Measurements from ENCODE around the gene TRIM38. TPM values are rescaled to one million over a fixed set of nuclear protein-coding genes. Genes with fewer than 3 reads are reported as not detected.

Gene TRIM38
- total RNA-seq, 2 experiments from 2014 or later = 17.0 to 17.5 TPM

GRCh38 chr6:25921525-25922203 lies 40.9 kb upstream of the TRIM38 start:
- no peak overlapping the region for H3K4me3 ChIP-seq (ENCODE audit: low read length)
- ChIA-PET POLR2A (no interaction called here), CTCF (interaction anchor here (1.0 kb wide), 1 partner anchor 22 kb away, joined by 3 read pairs; no protein-coding TSS in a partner anchor)
- no peak overlapping the region for H3K27ac ChIP-seq (ENCODE audit: low read depth in 1 of 2, low read length in 2 of 2)
- DNase-seq = no peak
- Mint-ChIP-seq H3K4me1 (ENCODE audit: low read depth) (no peaks in the 10 kb centered on the region), H3K27me3 (no peaks in the 10 kb centered on the region), H3K36me3 (ENCODE audit: low read depth) (no peaks in the 10 kb centered on the region), H3K27ac (no peak overlapping the region), H3K4me3 (no peak overlapping the region), H3K9me3 (no peaks in the 10 kb centered on the region)
- intact Hi-C loops (cut with DNase I, micrococcal nuclease) = no loop called here
- H3K27me3 ChIP-seq (ENCODE audit: control insufficient read depth in 1 of 2, insufficient read depth in 2 of 2, low read length in 2 of 2) = no peaks in the 10 kb centered on the region
- H3K9me3 ChIP-seq (ENCODE audit: control insufficient read depth in 1 of 2, insufficient read depth in 1 of 2, low read length in 2 of 2) = no peaks in the 10 kb centered on the region
- no peaks in the 10 kb centered on the region for H3K4me1 ChIP-seq (ENCODE audit: insufficient read depth, low read length)
- no peak for TF ChIP-seq CTCF (IDR thresholded peaks at IDR 0.05)
- no peaks in the 10 kb centered on the region for H3K36me3 ChIP-seq (ENCODE audit: insufficient read depth, low read length)
- ATAC-seq (ENCODE audit: poor library complexity) = no peak

GRCh38 chr6:25922301-25922700 lies 40.3 kb upstream of the TRIM38 start:
- POLR2A ChIA-PET = no interaction called here
- ATAC-seq (ENCODE audit: poor library complexity) (no peak), DNase-seq (no peak)
- Mint-ChIP-seq H3K4me3 (no peak overlapping the region), H3K4me1 (ENCODE audit: low read depth) (no peaks in the 10 kb centered on the region), H3K27ac (no peak overlapping the region), H3K36me3 (ENCODE audit: low read depth) (no peaks in the 10 kb centered on the region), H3K9me3 (no peaks in the 10 kb centered on the region), H3K27me3 (no peaks in the 10 kb centered on the region)
- Histone ChIP-seq H3K4me3 (ENCODE audit: low read length) (no peak overlapping the region), H3K9me3 (ENCODE audit: control insufficient read depth in 1 of 2, insufficient read depth in 1 of 2, low read length in 2 of 2) (no peaks in the 10 kb centered on the region), H3K27ac (ENCODE audit: low read depth in 1 of 2, low read length in 2 of 2) (no peak overlapping the region), H3K27me3 (ENCODE audit: control insufficient read depth in 1 of 2, insufficient read depth in 2 of 2, low read length in 2 of 2) (no peaks in the 10 kb centered on the region), H3K4me1 (ENCODE audit: insufficient read depth, low read length) (no peaks in the 10 kb centered on the region), H3K36me3 (ENCODE audit: insufficient read depth, low read length) (no peaks in the 10 kb centered on the region)
- CTCF ChIA-PET = no interaction called here
- no peak for TF ChIP-seq CTCF (IDR thresholded peaks at IDR 0.05)
- intact Hi-C loops (cut with DNase I, micrococcal nuclease) = no loop called here

GRCh38 chr6:25925876-25926275 lies 36.7 kb upstream of the TRIM38 start:
- POLR2A ChIA-PET = interaction anchor here (1.8 kb wide), 1 partner anchor 37 kb away, joined by 5 read pairs; the partner anchor contains the start of gene TRIM38

More at GRCh38 chr6:25925876-25926275, 36.7 kb upstream of the TRIM38 start:
- DNase-seq (no peak), ATAC-seq (ENCODE audit: poor library complexity) (no peak)
- Mint-ChIP-seq H3K9me3 (no peaks in the 10 kb centered on the region), H3K4me3 (no peak overlapping the region), H3K4me1 (ENCODE audit: low read depth) (no peaks in the 10 kb centered on the region), H3K36me3 (ENCODE audit: low read depth) (no peaks in the 10 kb centered on the region), H3K27me3 (no peaks in the 10 kb centered on the region), H3K27ac (no peak overlapping the region)
- no peaks in the 10 kb centered on the region for H3K27me3 ChIP-seq (ENCODE audit: control insufficient read depth in 1 of 2, insufficient read depth in 2 of 2, low read length in 2 of 2)
- intact Hi-C loops (cut with DNase I, micrococcal nuclease) = no loop called here
- no peaks in the 10 kb centered on the region for H3K36me3 ChIP-seq (ENCODE audit: insufficient read depth, low read length)
- CTCF ChIA-PET = no interaction called here
- no peaks in the 10 kb centered on the region for H3K4me1 ChIP-seq (ENCODE audit: insufficient read depth, low read length)
- no peak overlapping the region for H3K4me3 ChIP-seq (ENCODE audit: low read length)
- H3K27ac ChIP-seq (ENCODE audit: low read depth in 1 of 2, low read length in 2 of 2) = no peak overlapping the region
- no peak for TF ChIP-seq CTCF (IDR thresholded peaks at IDR 0.05)
- no peaks in the 10 kb centered on the region for H3K9me3 ChIP-seq (ENCODE audit: control insufficient read depth in 1 of 2, insufficient read depth in 1 of 2, low read length in 2 of 2)
